RWPE1 (cell line): ENCODE measurements around the gene PHOX2A.

ENCODE experiments used
- CTCF ChIA-PET: fragments of 350-600 bp; sonication (Branson Sonifier 250); formaldehyde crosslinking; extraction: SDS; loops from one replicate; lab custom pipeline; 2021; lab: Yijun Ruan, JAX
- POLR2A ChIA-PET: fragments of 400-600 bp; formaldehyde crosslinking; extraction: SDS; loops from one replicate; lab custom pipeline; 2020; ENCODE audit warnings: antibody characterized with exemption; ENCODE audit not compliant: low non-redundant PET; lab: Yijun Ruan, JAX
- DNase-seq: peaks from one replicate; pipeline ENCODE4 v3.0.0; 2012; ENCODE audit warnings: low spot score
- H3K27ac ChIP-seq: fragments of 450-650 bp; 2 replicates; pipeline ENCODE4 v1.5.1; 2017
- CTCF ChIP-seq: fragments of 450-650 bp; conservative IDR thresholded peaks from 2 replicates; pipeline ENCODE4 v1.5.1; 2017; ENCODE audit warnings: low read depth, mild to moderate bottlenecking

The PHOX2A gene

GRCh38 chr11:72251614-72252013 is 7.6 kb upstream of the PHOX2A start:
- CTCF ChIA-PET, result interaction anchor here (0.6 kb wide), 1 partner anchor 68 kb away, joined by 4 read pairs; no protein-coding TSS in a partner anchor
- POLR2A ChIA-PET, result no interaction called here
- DNase-seq, result no peak
- TF ChIP-seq CTCF, result no peak
- H3K27ac ChIP-seq, result no peak overlapping the region

- no peak overlapping the region for H3K27ac ChIP-seq
- no peak for DNase-seq
- TF ChIP-seq CTCF, result no peak
- ChIA-PET POLR2A (no interaction called here), CTCF (interaction anchor here (1.4 kb wide), 1 partner anchor 226 kb away, joined by 3 read pairs; no protein-coding TSS in a partner anchor)
Measured at GRCh38 chr11:72250661-72251464, 6.9 kb upstream of the PHOX2A start.

GRCh38 chr11:72249961-72250360 is 6.0 kb upstream of the PHOX2A start:
- ChIA-PET CTCF (interaction anchor here (0.6 to 1.4 kb wide), 2 partner anchors 9 to 225 kb away, joined by 3 read pairs; no protein-coding TSS in a partner anchor), POLR2A (no interaction called here)
- no peak for DNase-seq
- no peak overlapping the region for H3K27ac ChIP-seq
- no peak for TF ChIP-seq CTCF

GRCh38 chr11:72247584-72247983 is 3.6 kb upstream of the PHOX2A start:
- no peak for DNase-seq
- no peak overlapping the region for H3K27ac ChIP-seq
- no peak for TF ChIP-seq CTCF
- POLR2A ChIA-PET, result no interaction called here
- CTCF ChIA-PET, result interaction anchor here (1.3 kb wide), 1 partner anchor 167 kb away, joined by 4 read pairs; no protein-coding TSS in a partner anchor

DNA sequence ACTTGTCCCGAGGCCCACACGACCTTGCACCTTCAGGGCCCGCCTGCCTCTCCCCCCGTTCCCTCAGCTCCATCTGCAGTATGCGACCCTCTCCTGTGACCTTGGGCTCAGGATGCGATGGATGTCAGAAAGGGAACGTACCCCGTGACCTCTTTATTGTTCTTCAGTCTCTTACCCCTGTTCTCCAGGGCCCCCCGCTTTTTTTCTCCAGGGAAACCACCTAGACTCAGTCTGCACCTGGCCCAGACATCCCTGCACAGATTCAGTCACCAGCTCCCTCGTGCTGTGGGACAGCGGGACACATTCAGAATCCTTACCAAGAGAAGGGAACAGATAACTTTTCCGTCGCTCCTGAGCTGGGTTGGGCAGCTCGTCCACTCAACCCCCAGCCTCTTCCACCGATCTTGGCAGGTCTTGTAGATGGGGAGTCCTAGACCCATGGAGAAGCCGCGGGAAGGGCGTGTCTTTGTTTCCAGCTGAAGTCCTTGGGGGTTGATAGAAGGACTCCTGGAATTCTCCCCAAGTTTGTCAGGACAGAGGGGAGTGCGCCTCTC is 1.4 kb upstream of the PHOX2A start:
- no peak overlapping the region for H3K27ac ChIP-seq
- ChIA-PET CTCF (interaction anchor here (0.6 kb wide), 1 partner anchor 45 kb away, joined by 3 read pairs; no protein-coding TSS in a partner anchor), POLR2A (no interaction called here)
- no peak for TF ChIP-seq CTCF
- DNase-seq, result no peak

DNA sequence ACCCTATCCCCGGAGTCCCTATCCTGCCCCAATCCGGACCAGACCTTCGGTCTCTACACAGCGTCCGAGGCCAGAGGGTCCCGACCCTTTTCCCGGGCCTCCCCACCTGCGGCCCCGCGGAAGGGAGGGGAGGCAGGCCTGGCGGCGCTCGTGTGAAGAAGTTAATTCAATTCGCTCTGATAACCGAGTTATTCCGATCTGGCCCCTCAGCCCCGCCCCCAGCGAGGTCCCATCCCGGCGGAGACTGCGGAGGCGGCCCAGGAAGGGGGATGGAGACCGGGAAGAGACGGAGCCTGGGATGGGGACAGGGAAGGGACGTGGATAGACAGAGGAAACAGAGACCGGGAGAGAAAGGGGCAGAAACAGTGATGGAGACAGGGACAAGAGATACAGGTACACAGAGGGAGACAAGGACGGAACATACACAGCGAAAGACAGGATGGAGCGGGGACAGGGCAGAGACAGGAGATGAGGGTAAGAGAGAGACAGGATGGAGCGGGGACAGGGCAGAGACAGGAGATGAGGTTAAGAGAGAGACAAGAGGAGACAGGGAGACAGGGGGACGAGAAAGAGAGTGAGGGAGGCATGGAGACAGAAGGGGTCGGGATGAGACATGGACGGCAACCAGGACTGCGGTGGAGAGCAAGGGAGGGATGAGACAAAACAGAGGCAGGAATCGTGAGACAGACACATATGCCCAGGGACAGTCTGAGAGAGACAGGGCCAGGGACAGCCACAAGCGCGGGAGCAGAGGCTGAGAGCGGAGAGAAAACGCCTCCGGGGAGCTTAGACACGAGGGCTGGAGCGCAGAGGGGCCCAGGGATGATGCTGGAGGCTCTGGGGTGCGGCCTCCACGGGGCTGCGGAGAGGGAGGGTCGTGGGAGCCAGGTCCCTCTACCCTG is 636 bp upstream of the PHOX2A start:
- no peak overlapping the region for H3K27ac ChIP-seq
- no peak for DNase-seq
- POLR2A ChIA-PET, result no interaction called here
- CTCF ChIA-PET, result no interaction called here
- no peak for TF ChIP-seq CTCF
